OCI-LY3 (cell line): ENCODE measurements around the gene SH2D3C.

Experiments used
- EZH2phosphoT487 ChIP-seq: fragments of 200-600 bp; shearing (Covaris generic); IDR thresholded peaks from 2 replicates; pipeline ENCODE4 v1.6.1; 2018; ENCODE audit warnings: antibody characterized with exemption, mixed run types, low read depth
- TF ChIP-seq, protein P1 (sequence below): fragments of 200-600, 300-600 bp; sonication (generic); IDR thresholded peaks from 2 replicates; pipeline ENCODE4 v1.5.1; 2014; ENCODE audit warnings: antibody characterized with exemption, low read length, low read depth

DNA sequence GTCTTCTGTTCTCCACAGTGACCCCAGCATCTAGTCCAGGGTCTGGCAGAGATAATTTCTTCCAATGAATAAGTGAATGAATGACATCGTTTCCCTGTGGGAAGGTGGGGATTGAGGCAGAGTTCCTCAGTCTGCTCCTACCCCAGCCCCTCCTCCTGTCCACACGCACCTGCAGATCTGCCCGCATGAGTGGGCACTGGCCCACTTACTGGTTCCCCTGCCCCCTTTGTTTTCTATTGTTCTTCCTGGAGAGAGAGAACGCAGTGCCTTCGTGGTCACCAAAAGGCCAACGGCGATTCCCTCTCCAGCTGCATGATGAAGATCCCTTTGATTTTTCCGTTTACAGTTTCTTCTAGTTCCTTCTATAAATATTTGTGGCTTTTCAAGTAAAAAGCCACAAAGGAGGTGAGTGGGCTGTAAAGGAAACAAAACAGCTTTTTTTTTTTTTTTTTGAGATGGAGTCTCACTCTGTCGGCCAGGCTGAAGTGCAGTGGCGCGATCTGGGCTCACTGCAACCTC lies 18.4 kb upstream of the SH2D3C start:
- TF ChIP-seq, protein P1, sequence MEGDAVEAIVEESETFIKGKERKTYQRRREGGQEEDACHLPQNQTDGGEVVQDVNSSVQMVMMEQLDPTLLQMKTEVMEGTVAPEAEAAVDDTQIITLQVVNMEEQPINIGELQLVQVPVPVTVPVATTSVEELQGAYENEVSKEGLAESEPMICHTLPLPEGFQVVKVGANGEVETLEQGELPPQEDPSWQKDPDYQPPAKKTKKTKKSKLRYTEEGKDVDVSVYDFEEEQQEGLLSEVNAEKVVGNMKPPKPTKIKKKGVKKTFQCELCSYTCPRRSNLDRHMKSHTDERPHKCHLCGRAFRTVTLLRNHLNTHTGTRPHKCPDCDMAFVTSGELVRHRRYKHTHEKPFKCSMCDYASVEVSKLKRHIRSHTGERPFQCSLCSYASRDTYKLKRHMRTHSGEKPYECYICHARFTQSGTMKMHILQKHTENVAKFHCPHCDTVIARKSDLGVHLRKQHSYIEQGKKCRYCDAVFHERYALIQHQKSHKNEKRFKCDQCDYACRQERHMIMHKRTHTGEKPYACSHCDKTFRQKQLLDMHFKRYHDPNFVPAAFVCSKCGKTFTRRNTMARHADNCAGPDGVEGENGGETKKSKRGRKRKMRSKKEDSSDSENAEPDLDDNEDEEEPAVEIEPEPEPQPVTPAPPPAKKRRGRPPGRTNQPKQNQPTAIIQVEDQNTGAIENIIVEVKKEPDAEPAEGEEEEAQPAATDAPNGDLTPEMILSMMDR, result no peak
- no peak for TF ChIP-seq EZH2phosphoT487
